Left renal pelvis (tissue), 4 donors: ENCODE data around the gene DAB2IP. TPM values are rescaled to one million over a fixed set of nuclear protein-coding genes. Genes with fewer than 3 reads are reported as not detected.
A peak's percentile ranks its signal among the peaks of the same experiment; 100 is the strongest.

Experiments
- DNase-seq, 4 donors: peaks; one replicate each; pipeline ENCODE4 v3.0.0-alpha.2; 2013; ENCODE audit warnings: low read depth in 4 of 4, low spot score in 3 of 4
- polyA plus RNA-seq, 4 donors: library from polyadenylated mRNA; unstranded; fragments of 120-200 nt; gene quantifications; one replicate each; pipeline ENCODE4 v1.2.1, GENCODE V29; 2013; ENCODE audit not compliant: insufficient read length in 4 of 4

Gene DAB2IP
- polyA plus RNA-seq, 4 donors = 33.4 to 43.9 (median 39.6) TPM

DNA sequence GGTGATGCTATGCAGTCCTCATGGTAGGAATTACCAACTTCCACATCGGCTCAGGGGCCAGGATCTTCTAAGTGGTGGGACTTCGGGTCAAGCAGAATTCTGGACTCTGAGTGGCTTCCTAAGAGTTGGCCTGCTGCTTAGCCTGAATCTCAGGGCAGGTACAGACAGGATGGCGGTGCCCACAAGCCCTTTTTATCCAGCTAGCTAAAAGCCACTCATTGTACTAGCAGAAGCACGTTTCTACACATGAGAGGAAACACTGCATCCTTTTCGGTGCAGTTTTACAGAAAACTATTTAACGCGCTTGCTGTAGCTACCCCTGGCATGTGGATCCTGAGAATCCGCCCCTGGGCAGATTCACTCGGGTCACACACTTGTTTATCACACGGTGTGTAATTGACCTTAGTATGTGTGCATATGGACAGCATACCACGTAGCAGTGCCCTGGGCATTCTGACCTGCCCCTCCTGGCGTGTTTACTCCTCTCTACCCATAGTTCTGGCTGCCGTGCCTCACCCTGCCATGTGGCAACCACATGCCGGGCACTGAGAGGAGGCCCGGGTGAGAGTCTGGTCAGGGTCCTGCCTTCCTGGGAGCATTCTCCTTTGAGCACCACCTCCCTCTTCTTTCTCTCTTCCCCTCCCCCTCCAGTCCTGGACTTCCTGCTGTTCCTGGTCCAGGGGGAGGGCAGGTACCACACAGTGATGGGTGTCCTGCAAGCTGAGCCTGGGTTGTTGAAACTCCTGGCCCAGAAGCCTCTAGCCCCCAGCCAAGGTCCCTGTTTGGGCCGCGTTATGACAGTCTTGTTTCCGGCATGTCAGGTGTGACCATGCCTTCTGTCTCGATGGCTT lies 65.9 kb downstream of the DAB2IP start:
- DNase-seq = no peak

DNA sequence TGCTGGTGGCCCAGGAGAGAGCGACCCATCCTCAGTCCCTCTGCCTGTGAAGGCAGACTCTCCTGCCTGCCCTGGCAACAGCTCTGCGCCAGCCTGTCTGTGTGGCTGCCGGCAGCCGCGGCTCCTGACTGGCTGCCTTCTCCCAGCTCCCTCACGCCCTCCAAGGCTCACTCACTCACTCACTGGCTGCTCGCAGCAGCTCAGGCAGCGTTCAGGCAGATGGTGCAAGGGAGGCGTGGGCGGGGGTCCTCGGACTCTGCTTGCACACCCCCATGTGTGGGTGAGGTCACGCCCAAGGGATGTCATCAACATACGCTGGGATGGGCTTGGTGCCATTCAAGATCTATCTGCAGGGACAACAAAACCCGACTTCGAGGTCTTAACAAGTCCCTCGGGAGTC lies 66.7 kb downstream of the DAB2IP start:
- no peak for DNase-seq

GRCh38 chr9:121718501-121718900 lies 67.1 kb downstream of the DAB2IP start:
- DNase-seq = no peak

GRCh38 chr9:121720311-121721057 lies 69.0 kb downstream of the DAB2IP start:
- no peak for DNase-seq

GRCh38 chr9:121721058-121721350 lies 69.6 kb downstream of the DAB2IP start:
- DNase-seq = no peak

GRCh38 chr9:121721770-121722169 lies 70.3 kb downstream of the DAB2IP start:
- no peak for DNase-seq

- DNase-seq = no peak
Measured at GRCh38 chr9:121725008-121725775, 73.8 kb downstream of the DAB2IP start.

DNA sequence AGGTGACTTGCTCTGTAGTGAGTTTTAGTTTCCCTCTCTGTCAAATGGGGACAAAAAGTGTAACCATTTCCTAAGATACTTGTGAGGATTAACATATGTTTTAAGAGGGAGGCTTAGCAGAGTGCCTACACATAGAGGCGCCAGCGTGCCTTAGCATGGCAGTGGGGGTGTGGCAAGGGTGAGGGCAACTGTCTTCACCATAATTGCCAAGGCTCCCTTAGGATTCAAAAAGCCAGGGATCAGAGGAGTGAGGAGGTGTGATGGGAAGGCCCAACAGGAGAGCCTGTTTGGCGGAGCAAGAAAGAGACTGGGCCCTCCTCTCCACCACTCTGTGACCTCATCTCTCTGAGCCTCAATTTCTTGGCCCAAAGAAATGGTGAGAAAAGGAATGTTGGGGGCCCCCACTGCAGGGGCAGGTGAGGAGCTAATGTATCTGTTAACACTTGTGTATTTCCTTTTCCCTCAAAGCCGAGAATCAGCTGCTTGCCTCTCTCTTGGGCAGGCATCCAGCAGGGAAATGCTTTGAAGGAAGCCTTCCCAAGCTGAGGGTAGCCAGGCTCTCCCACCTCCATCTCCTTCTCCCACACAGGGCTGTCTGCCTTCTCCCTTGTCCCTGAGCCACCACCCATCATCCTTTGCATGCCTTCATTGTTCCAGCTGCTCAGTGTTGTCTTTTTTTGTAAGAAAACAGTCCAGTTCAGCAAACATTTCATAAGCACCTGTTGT lies 76.0 kb downstream of the DAB2IP start:
- DNase-seq = no peak

DNA sequence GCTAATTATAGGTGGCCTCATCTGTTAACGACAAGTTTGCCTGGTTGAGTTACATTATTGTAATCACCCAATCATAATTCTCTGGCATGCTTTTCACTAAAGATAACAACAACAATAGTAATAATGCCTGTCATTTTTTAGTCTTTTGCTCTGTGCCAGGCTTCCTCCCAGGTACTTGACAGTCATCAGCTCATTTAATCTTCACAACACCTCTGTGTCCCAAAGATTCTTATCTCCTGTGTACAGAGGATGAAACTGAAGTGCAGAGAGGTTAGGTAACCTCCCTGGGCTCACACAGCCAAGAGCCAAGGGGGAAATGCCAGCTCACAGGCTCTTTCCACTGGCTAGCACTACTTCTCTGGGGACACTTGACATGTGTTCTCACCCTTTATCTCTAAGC lies 77.5 kb downstream of the DAB2IP start:
- DNase-seq = no peak

- DNase-seq = no peak
Measured at GRCh38 chr9:121729769-121730562, 78.5 kb downstream of the DAB2IP start.

DNA sequence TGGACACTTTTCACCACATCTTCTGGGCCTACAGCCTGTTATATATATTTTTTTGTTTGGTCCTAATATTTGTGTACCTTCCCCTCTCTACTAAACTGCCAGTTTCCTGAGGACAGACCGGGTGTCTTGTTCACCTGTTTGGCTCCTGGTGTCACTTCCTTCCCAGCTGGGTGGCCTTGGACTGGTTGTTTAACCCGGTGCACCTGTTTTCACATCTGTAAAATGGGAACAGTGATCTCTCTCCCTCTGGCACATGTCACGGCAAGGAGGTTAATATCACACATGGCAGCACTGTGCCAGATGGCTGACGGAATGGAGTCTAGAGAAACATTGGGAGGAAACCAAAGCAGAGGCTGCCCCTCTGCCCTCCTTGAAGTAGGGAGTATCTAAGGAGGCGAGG lies 79.7 kb downstream of the DAB2IP start:
- DNase-seq = no peak

DNA sequence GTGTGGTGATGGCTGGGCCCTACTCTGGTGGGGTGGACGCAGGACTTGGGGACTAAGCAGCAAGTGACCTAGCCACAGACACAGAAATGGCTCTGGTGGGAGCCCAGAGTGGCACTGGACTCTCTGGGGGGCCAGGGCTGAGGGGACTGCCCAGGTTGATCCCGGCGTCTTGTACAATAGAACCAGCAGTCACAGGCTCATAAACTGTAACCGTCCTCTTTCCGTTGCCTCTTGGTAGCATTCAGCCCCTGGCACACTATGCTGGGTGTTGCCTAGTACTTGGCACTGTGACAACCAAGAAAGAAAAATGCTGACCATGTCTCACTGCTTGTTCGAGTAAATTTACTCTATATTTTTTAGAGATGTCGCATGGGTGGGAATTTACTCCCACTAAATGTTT lies 80.5 kb downstream of the DAB2IP start:
- DNase-seq = no peak

DNA sequence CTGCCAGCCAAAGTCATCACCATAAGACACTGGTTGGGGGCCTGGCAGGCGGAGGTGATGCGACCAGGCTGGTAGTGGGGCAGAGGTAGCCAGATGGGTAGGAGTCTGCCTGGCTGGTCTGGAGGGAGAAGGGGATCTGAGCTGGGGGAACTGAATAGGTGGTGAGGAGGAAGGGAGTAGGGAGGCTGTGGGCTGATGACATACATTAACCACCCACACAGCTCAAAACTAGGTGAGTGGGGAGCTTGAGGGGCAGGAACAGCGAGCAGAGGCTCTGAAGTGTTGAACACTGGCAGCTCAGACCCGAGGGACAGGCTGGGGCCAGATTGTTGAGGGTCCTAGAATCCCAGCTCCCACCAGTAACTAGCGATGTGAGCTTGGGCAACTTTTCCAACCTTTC lies 81.0 kb downstream of the DAB2IP start:
- DNase-seq = no peak

DNA sequence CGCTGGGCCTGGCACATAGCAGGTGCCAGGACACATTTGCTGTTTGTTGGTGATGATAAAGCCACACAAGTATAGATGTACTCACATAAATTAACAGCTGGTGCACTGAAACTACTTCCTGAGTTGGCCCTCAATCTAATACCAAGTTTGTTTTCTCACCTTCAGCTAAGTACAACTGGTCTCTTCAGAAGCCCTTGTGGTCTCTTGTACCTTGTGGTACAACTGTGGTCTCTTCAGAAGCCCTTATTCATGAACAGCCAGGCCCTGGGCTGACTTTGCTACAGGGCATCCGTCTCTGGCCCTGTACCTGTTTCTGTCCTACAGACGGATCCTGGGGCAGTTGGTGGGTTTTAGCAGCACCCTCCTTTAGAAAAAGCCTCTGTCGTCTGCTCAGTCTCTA lies 81.5 kb downstream of the DAB2IP start:
- DNase-seq = no peak

- DNase-seq = no peak
Measured at GRCh38 chr9:121734465-121734864, 83.0 kb downstream of the DAB2IP start.

GRCh38 chr9:121735065-121735792 lies 83.8 kb downstream of the DAB2IP start:
- no peak for DNase-seq

DNA sequence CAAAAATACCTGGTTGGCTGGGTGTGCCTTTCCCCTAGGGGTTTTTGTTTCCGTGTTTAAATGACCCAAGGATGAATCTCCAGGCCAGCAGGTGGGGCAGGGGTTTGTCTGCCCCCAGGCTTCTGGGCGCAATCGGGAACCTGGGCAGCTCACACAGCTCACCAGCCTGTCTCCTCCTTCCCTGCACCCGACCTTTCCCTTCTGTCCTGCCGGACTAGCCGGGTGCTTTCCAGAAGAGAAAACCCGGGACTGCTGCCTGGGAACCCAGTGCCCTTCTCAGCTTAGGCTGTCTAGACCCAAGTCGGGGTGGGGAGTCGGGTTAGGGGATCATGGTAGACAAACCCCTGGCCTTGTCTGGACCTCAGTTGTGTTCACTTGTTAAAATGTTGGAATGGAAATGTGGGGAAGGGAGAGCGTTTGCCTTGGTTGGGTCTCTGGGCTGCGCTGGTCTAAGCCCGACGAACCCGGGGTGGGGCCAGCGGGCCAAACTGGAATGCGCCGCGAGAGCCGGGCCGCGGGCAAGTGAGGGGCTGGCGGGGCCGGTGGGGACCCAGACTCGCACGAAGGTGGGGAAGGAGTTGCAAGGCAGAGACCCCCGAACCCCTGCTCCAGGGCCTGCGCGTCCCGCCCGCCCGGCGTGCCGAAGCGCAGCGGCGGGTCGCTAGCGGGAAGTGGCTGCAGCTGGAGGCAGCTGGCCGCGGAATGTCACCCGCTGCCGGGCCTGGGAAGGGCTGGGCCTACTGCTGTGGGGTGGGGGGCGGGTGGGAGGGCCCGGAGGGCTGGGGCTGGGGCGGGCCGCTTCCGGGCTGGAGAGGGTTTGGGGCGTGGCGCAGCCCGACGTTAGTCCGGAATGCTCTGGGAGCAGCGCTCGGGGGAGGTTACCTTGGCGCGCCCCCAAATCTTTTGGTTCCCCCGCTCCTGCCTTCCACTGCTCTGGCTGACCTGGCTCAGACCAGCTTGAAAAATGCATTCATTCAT lies 84.6 kb downstream of the DAB2IP start:
- peak in 3 of 4 donors; percentile 57 to 64 (median 58) for DNase-seq

- DNase-seq = no peak
Measured at GRCh38 chr9:121736934-121737462, 85.6 kb downstream of the DAB2IP start.
